Dedifferentiated amniotic fluid mesenchymal stem cell (primary cell): ENCODE results near the gene RSPH4A.
"Not testable (repeated sequence)": the region's sequence is repeated elsewhere in the genome, so short reads cannot be mapped to it uniquely, and the experiment has no call there.

ENCODE experiments used
- DNase-seq: peaks from one replicate; pipeline ENCODE4 v3.0.0-alpha.2; 2016; ENCODE audit errors: extremely low spot score

The RSPH4A gene

DNA sequence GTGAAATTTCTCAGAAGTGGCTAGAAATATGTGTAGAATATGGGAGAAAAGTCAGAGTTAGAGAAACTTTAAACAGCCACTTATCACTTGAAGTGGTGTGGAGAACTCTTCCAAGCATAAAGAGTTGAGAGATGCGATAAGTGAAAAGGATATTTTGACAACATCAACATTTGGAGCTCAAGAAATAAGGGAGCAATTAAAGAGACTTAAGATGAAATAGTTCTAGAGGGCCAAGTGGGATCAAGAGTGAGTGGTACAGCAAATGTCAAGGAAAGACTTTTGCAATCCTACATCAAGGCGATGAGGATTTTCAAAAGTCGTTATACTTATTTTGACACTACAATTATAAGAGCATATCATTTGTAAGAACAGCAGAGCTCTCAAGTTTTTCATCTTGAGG lies 9.6 kb downstream of the RSPH4A start:
- no peak for DNase-seq

DNA sequence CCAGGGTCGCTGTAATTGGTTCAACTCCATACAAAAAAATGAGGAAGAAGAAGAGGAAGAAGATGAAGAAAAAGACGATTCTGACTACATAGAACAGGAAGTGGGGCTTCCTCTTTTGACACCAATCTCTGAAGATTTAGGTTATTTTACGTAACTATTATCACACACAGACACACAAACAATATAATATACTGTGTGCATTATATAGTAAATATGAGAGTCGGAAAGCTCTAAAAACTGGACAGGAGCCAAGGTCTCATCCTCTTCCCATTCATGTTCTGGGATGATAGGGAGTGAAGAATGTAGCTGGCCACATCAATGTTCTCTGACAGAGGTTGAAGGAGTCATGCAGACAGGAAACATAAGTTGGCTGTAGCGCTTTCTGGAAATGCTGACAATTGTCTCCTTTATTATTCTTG lies 13.3 kb downstream of the RSPH4A start:
- no peak for DNase-seq

DNA sequence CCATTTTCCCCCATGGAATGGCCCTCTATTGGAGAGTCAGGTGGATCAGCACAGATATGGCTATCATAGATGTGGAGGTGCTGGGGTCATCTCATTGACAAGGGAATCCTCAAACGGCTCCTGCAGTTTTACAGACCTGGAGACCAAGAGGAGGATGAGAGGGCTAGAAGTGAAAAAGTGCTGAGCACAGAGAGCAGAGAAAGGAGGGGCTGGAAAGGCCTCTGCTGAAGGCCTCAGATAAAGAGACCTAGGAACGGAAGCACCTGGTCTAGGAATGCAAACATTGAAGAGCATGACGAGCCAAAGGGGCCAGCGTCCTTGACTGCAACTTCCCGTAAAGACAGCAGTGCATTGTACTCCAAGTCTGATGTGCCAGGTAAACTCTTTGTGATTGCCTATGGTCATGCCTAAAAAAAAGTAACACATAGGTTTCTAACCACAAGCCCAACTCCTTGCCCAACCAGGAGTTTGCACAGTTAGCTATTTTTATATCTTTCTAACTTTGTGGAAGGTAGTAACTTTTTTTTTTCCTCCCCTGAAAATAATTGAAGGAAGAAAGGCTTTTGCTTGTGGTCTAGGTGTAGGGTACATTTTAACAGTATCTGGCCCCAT lies 15.2 kb downstream of the RSPH4A start:
- no peak for DNase-seq

DNA sequence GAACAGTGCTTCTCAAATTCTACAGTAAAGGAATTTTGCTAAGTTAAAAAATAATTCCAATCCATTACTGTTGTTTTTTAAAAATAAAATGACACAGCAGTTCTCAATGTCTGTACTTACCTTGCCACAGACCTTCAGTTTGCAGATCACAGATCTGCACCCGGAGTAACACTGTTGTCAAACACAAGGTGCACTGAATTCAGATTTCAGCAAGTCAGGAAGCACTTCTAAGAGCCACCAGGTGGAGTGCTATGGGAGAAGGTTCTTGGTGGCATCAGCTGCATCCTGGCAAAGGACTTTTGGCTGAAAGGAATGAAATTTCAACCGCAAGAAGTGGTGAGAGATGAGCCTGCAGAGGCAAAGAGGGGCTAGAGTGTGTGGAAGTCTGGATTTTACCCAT lies 17.4 kb downstream of the RSPH4A start:
- no peak for DNase-seq

DNA sequence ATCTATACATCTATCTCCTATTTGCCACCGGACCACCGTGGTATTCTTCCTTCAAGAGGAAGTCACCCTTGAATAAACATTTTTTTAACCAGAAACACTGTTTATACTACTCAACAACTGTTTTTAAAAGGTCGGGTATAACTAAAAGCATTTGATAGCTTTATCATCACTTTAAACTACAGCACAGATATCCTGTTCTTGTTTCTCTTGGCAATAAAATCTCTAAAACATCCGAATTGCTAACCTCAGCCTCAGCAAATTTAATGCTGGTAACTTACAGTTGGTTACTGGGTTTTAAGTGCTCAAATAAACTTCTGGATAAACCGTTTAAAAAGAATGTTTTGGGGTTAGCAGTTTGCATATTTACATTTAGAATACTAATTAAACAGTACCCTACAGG lies 31.9 kb downstream of the RSPH4A start:
- no peak for DNase-seq

DNA sequence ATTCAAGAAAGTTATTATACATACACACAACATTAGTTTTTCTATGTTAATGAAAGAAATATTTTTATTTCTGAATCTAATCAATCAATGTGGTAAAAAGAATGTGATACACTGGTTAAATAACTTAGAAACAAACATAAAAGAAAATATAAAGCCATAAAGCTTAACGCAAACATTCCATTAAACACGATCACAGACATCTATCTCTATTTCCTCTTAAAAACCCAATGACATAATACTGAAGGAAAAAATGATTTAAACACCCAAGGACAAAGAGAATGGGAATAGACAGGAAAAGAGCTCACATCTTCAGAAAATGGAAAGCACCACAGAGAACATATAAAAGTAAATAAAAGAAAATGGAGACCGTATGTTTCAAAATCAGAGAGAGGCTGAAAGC lies 32.9 kb downstream of the RSPH4A start:
- DNase-seq, result no peak

DNA sequence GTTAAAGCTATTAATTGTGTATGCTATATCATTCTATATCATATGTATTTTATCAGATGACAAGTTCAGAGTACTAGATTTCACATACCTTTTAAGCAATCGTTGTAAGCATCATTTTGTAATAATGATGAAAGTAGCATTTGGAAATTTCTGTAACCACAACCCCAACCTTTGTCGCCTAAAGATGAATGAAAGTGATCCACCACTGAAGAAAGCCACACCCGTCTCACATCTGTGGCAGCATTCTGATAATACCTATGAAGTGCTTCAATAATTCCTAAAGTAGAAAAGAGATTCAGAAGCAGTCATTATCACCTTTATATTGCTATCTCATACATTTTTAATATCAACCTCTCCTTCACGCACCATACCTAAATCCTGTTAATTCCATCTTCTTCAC lies 35.6 kb downstream of the RSPH4A start:
- no peak for DNase-seq

DNA sequence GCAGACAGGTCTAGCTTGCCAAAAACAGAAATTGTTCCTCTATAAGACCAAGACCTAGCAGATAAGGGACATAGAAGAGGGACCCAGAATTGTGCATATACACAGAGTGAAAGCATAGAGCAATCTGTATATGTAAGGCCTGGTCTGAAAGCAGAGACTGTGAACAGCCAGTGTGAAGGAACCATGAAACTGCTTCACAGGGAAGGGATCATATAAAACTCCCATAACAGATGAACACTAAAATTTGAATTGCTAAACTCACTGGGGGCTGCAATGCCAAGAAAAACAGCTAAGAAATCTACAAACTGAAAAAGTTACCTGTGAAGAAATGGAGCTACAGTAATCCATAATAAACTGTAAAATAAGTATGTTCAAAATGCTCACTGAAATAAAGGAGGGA lies 45.3 kb downstream of the RSPH4A start:
- no peak for DNase-seq

DNA sequence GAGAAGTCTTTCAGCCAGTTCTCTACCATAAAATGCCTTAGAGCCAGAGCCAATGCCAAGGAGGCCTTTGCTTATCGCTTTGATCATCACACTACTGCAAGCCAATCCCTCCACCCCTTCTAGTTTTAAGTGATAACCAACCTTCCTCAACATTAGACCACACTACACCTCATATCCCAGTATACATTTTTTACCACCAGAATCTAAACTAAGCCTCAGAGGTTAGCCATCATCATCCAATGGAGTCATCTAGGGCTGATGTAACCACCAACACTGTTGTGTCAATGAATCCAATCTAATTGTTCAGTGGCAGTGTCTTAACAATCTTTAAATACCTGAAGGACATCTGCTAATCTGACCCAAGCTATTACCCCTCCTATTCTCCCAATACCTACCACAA lies 45.9 kb downstream of the RSPH4A start:
- DNase-seq, result no peak

DNA sequence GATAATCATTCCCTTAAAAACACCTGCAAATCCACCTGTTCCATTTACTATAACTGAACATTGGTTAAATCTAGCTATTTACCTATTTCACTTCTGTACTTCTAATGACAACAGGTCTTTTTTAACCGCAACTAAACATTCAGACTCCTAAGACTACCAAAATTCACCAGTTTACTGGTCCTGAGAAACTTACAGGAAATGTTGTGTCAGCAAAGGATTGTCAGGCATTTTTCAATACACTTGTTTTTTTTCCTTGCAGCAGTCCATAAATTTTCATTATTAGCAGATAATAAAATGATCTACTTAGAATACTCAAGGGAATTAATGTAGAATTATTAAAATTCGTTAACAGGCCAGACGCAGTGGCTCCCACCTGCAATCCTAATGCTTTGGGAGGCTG lies 47.0 kb downstream of the RSPH4A start:
- no peak for DNase-seq

DNA sequence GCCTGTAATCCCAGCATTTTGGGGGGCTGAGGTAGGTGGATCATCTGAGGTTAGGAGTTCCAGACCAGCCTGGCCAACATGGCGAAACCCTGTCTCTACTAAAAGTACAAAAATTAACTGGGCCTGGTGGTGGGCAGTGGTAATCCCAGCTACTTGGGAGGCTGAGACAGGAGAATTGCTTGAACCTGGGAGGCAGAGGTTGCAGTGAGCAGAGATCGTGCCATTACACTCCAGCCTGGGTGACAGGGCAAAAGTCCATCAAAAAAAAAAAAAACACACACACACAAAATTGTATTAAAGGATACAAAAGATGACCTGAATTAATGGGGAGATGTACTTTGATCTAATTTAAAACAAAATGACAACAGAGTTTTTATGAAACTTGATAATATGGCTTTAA lies 47.9 kb downstream of the RSPH4A start:
- DNase-seq, result not testable (repeated sequence)

DNA sequence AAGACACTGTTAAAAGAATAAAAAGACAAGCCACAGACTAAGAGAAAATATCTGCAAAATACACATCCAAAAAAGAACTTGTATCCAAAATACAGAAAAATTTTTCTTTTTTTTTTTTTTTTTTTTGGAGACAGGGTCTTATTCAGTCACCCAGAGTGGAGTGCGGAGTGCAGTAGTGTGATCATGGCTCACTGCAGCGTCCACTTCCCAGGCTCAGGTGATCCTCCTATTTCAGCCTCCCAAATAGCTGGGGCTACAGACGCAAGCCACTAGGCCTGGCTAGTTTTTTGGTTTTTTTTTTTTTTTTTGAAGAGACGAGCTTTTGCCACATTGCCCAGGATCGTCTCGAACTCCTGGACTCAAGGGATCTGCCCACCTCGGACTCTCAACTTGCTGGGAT lies 49.2 kb downstream of the RSPH4A start:
- no peak for DNase-seq

DNA sequence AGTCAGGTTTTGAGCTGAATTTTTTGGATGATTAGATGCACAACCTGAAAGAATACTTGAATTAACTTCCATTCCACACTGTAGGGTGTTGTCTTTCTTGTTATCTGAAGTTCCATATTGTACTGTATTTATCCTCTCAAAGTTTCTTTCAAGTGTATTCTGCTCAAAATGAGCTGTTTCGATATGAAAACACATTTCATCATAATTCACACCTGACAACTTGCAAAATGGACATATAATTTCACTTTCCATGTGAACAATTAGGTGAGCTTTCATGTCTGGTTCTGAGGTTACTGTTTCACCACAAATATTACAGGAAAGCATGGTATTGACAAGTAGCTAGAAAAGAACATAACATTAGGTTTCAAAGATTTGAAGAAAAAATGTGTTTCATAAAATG lies 50.6 kb downstream of the RSPH4A start:
- no peak for DNase-seq

DNA sequence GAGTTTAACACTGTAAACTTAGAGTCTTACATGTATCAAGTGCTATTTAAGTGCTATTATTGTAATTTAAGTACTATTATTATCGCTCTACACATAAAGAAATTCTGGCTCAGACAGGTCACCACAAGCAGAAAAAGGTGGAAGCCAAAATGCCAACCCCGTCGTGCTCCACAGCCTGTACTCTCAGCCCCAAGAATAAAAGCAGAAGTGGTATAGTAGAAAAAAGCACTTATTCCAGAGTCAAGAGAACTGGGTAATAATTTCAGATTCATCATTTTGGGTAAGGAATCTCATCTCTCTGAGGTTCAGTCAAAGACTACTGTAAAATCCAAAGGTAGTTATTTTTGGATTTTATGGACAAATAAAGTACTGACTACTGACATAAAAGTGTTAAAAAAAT lies 51.3 kb downstream of the RSPH4A start:
- no peak for DNase-seq

DNA sequence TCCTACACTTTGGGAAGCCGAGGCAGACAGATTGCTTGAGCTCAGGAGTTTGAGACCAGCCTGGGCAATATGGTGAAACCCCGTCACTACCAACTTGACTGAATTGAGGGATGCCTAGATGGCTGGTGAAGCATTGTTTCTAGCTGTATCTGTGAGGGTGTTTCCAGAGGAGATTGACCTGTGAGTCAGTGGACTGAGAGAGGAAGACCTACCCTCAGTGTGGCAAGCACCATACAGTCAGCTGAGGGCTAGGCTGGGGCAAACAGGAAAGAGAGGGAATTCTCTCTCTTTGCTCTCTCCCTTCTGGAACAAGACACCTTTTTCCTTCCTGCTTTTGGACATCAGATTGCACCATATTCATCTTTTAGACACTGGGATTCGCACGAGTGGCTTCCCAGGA lies 56.0 kb downstream of the RSPH4A start:
- no peak for DNase-seq

DNA sequence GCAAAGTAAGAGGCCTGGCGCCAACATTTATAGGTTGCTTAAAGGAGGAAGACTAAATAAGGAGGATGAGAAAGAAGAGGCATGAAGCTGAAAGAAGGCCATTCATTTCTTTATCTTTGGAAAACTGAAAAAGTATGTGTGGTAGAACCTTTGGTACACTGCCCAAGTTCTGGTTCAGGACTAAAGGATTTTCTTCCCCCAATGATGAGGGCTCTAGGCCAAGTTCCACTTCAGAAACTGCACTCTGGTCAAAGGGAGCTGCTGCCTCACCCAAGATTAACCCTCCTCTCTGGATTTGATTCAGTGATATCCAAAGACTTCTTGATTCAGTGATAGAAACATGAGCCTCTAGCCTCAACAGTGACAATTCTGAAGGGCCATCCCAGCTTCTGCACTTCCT lies 59.7 kb downstream of the RSPH4A start:
- DNase-seq, result no peak

DNA sequence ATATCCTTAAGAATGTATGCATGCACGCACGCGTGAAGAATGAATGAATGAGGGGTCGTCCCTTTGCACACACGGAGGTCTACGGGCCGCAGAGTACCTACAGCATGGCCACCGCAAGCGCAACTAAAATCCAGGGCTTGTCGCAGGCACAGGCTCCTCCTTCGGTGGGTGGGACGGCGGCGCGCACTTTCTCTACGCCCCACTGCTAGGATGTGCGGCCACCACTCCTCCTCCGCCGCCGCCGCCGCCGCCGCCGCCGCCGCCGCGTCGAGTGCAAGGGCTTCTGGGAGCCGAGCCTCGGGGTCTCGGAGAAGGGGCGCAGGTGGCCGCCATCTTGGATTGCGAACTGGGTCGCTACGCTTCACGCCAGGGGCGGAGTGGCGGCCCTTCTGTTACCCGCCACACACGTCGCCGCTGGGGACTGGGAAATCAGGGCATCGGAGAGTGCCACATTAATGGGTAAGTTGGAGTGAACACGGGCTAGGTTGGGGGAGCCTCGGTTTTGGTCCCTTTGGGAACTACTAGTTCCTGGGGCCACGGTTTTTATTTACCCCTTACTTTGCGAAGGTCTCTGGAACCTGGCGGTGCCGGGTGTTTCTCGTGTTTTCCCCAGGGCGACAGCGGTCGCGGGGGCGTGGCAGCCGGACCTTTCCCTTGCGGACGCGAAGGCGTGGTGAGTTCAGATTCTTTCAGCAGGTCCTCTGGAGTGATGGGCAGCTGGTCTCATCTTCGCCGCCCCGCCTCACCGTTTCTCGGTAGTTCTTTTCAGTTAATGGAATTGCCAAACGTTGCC lies 64.8 kb downstream of the RSPH4A start, which contains the start of gene KPNA5:
Gene KPNA5, plus strand, starts transcription at position 332 of the 793 bp plus-strand sequence. Its CDS starts 124 bp downstream, at position 456.
- peak; percentile 80 for DNase-seq

DNA sequence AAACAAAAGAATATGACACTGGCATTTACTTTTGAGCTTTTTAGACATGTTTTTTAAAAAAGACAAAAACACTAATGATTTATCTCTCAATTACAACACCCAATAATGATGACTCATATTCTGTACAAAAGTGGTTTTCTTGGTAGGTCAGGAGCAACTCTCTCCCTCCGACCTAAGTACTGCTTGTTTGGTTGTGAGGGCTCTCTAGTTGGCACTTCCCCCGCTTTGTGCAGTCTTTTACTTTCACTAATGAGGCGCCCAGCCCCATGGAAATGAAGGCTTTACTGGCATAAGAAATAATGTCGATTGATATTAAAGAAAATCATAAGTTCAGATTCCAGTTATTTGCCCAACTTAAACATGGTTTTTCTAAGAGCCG lies 66.0 kb downstream of the RSPH4A start:
- no peak for DNase-seq
